GM18873 (cell line): Measurements from ENCODE around the gene XPR1.
"Not testable (repeated sequence)": the region's sequence is repeated elsewhere in the genome, so short reads cannot be mapped to it uniquely, and the experiment has no call there.

Experiments used
- ATAC-seq: cut with Tn5 transposase; IDR thresholded peaks from one replicate; pipeline ENCODE4 v1.9.1; 2021; ENCODE audit warnings: mild to moderate bottlenecking, moderate library complexity, moderate number of reproducible peaks; ENCODE audit not compliant: unreplicated experiment, low FRiP score

Gene XPR1

GRCh38 chr1:180710746-180711145 lies 78.9 kb downstream of the XPR1 start:
- ATAC-seq: not testable (repeated sequence)

GRCh38 chr1:180711260-180711659 lies 79.4 kb downstream of the XPR1 start:
- not testable (repeated sequence) for ATAC-seq

GRCh38 chr1:180720753-180721152 lies 88.9 kb downstream of the XPR1 start:
- ATAC-seq: no peak

- ATAC-seq: no peak
Measured at GRCh38 chr1:180722586-180722985, 90.8 kb downstream of the XPR1 start.

GRCh38 chr1:180724055-180724454 lies 92.2 kb downstream of the XPR1 start:
- no peak for ATAC-seq

GRCh38 chr1:180726024-180726423 lies 94.2 kb downstream of the XPR1 start:
- not testable (repeated sequence) for ATAC-seq

GRCh38 chr1:180727751-180728150 lies 95.9 kb downstream of the XPR1 start:
- not testable (repeated sequence) for ATAC-seq

- no peak for ATAC-seq
Measured at GRCh38 chr1:180728472-180729106, 96.8 kb downstream of the XPR1 start.

- ATAC-seq: no peak
Measured at GRCh38 chr1:180731131-180731530, 99.3 kb downstream of the XPR1 start.

- no peak for ATAC-seq
Measured at GRCh38 chr1:180732866-180733265, 101.0 kb downstream of the XPR1 start.

GRCh38 chr1:180734366-180734765 lies 102.5 kb downstream of the XPR1 start:
- ATAC-seq: no peak

GRCh38 chr1:180742663-180743062 lies 110.8 kb downstream of the XPR1 start:
- ATAC-seq: no peak

GRCh38 chr1:180743868-180744267 lies 112.0 kb downstream of the XPR1 start:
- ATAC-seq: no peak

- ATAC-seq: no peak
Measured at GRCh38 chr1:180745098-180745497, 113.3 kb downstream of the XPR1 start.

GRCh38 chr1:180751921-180752320 lies 120.1 kb downstream of the XPR1 start:
- no peak for ATAC-seq

GRCh38 chr1:180754453-180754852 lies 122.6 kb downstream of the XPR1 start:
- ATAC-seq: no peak

GRCh38 chr1:180757657-180758056 lies 125.8 kb downstream of the XPR1 start:
- ATAC-seq: no peak

GRCh38 chr1:180762796-180763195 lies 131.0 kb downstream of the XPR1 start:
- no peak for ATAC-seq

- ATAC-seq: no peak
Measured at GRCh38 chr1:180765151-180765550, 133.3 kb downstream of the XPR1 start.

GRCh38 chr1:180769889-180770288 lies 138.1 kb downstream of the XPR1 start:
- ATAC-seq: no peak

GRCh38 chr1:180773210-180773865 lies 141.5 kb downstream of the XPR1 start:
- ATAC-seq: no peak

- ATAC-seq: no peak
Measured at GRCh38 chr1:180775801-180776200, 144.0 kb downstream of the XPR1 start.
